Esophagus muscularis mucosa (tissue), 3 donors: ENCODE measurements around the gene NR1I3.

Source experiments
- CTCF ChIP-seq, 3 experiments: fragments of 200-600 bp in 2 of 3; fragments of 450-650 bp in 1 of 3; sonication (generic) in 2 of 3; IDR thresholded peaks; one replicate each; pipeline ENCODE4 v1.5.1; 2017 to 2019; ENCODE audit warnings: antibody characterized with exemption in 3 of 3, mild to moderate bottlenecking in 2 of 3, moderate library complexity in 1 of 3
- POLR2A ChIP-seq: fragments of 450-650 bp; IDR thresholded peaks from one replicate; pipeline ENCODE4 v1.6.1; 2017; ENCODE audit warnings: antibody characterized with exemption, moderate library complexity, mild to moderate bottlenecking, low read depth

- TF ChIP-seq POLR2A (no peak), CTCF (IDR thresholded peaks at IDR 0.05) (no peak)
Measured at GRCh38 chr1:161195171-161195570, 42.8 kb downstream of the NR1I3 start.
